WTC11 (cell line): ENCODE results near the gene ACBD6. TPM values are rescaled to one million over a fixed set of nuclear protein-coding genes. Genes with fewer than 3 reads are reported as not detected.

ENCODE experiments used
- ATAC-seq: fragments of 200-7000 bp; cut with Tn5 transposase; 2 replicates; pipeline ENCODE4 v1.10.0; 2021; ENCODE audit warnings: mild to moderate bottlenecking, moderate library complexity
- CTCF ChIA-PET: fragments of 300-600 bp; sonication (Branson Sonifier 250); formaldehyde crosslinking; loops from one replicate; lab custom pipeline; 2021; ENCODE audit warnings: antibody characterized with exemption; lab: Charles Lee
- POLR2A ChIA-PET: fragments of 350-600 bp; sonication (Branson Sonifier 250); formaldehyde crosslinking; loops from one replicate; lab custom pipeline; 2021; ENCODE audit warnings: antibody characterized with exemption; lab: Charles Lee
- DNase-seq: peaks from one replicate; pipeline ENCODE4 v3.0.0; 2021; ENCODE audit warnings: low spot score
- H3K27ac Mint-ChIP-seq: 2 replicates; pipeline ENCODE4 v1.8.0; 2021; ENCODE audit warnings: mixed read lengths
- H3K27me3 Mint-ChIP-seq: 2 replicates; pipeline ENCODE4 v1.8.0; 2021; ENCODE audit warnings: low read depth, mild to moderate bottlenecking, moderate library complexity, mixed read lengths
- H3K36me3 Mint-ChIP-seq: 2 replicates; pipeline ENCODE4 v1.8.0; 2021; ENCODE audit warnings: mixed read lengths
- H3K4me1 Mint-ChIP-seq: 2 replicates; pipeline ENCODE4 v1.8.0; 2022; ENCODE audit warnings: mixed read lengths
- H3K4me3 Mint-ChIP-seq: 2 replicates; pipeline ENCODE4 v1.8.0; 2021; ENCODE audit warnings: mild to moderate bottlenecking, moderate library complexity, mixed read lengths
- H3K9me3 Mint-ChIP-seq: 2 replicates; pipeline ENCODE4 v1.8.0; 2021; ENCODE audit warnings: mixed read lengths
- E2F1 ChIP-seq: sonication (generic); formaldehyde crosslinking; IDR thresholded peaks from 2 replicates; pipeline ENCODE4 v1.8.0; 2022; ENCODE audit warnings: mild to moderate bottlenecking, missing genetic modification reagents
- FOXK1 ChIP-seq: sonication (generic); formaldehyde crosslinking; IDR thresholded peaks from 2 replicates; pipeline ENCODE4 v1.8.0; 2022; ENCODE audit warnings: mild to moderate bottlenecking, moderate library complexity, missing genetic modification reagents
- GABPB1 ChIP-seq: sonication (generic); formaldehyde crosslinking; IDR thresholded peaks from 2 replicates; pipeline ENCODE4 v1.8.1; 2023; ENCODE audit warnings: mild to moderate bottlenecking, missing genetic modification reagents
- HMGXB4 ChIP-seq: sonication (generic); formaldehyde crosslinking; IDR thresholded peaks from 2 replicates; pipeline ENCODE4 v1.8.1; 2023; ENCODE audit warnings: mild to moderate bottlenecking, moderate library complexity, missing genetic modification reagents
- IRF2 ChIP-seq: sonication (generic); formaldehyde crosslinking; IDR thresholded peaks from 2 replicates; pipeline ENCODE4 v1.8.0; 2022; ENCODE audit warnings: low read depth, missing genetic modification reagents, borderline replicate concordance
- KAT7 ChIP-seq: sonication (generic); formaldehyde crosslinking; IDR thresholded peaks from 2 replicates; pipeline ENCODE4 v1.8.1; 2023; ENCODE audit warnings: missing genetic modification reagents, mild to moderate bottlenecking, borderline replicate concordance
- MAX ChIP-seq: sonication (generic); formaldehyde crosslinking; IDR thresholded peaks from 2 replicates; pipeline ENCODE4 v1.8.0; 2022; ENCODE audit warnings: mild to moderate bottlenecking, missing genetic modification reagents
- NFYB ChIP-seq: sonication (generic); formaldehyde crosslinking; conservative IDR thresholded peaks from 2 replicates; pipeline ENCODE4 v1.8.0; 2022; ENCODE audit warnings: low read depth, missing genetic modification reagents
- NR2C2 ChIP-seq: sonication (generic); formaldehyde crosslinking; IDR thresholded peaks from 2 replicates; pipeline ENCODE4 v1.8.0; 2022; ENCODE audit warnings: mild to moderate bottlenecking, missing genetic modification reagents
- RELA ChIP-seq: sonication (generic); formaldehyde crosslinking; IDR thresholded peaks from 2 replicates; pipeline ENCODE4 v1.8.1; 2022; ENCODE audit warnings: missing genetic modification reagents, mild to moderate bottlenecking, borderline replicate concordance
- SMAD3 ChIP-seq: sonication (generic); formaldehyde crosslinking; IDR thresholded peaks from 2 replicates; pipeline ENCODE4 v1.8.0; 2022; ENCODE audit warnings: missing genetic modification reagents, mild to moderate bottlenecking, borderline replicate concordance
- SP1 ChIP-seq: sonication (generic); formaldehyde crosslinking; conservative IDR thresholded peaks from 2 replicates; pipeline ENCODE4 v1.8.1; 2022; ENCODE audit warnings: missing genetic modification reagents
- TEAD1 ChIP-seq: sonication (generic); formaldehyde crosslinking; IDR thresholded peaks from 2 replicates; pipeline ENCODE4 v1.8.0; 2022; ENCODE audit warnings: mild to moderate bottlenecking, missing genetic modification reagents
- TEAD4 ChIP-seq: sonication (generic); formaldehyde crosslinking; IDR thresholded peaks from 2 replicates; pipeline ENCODE4 v1.8.0; 2022; ENCODE audit warnings: mild to moderate bottlenecking, missing genetic modification reagents
- ZNF138 ChIP-seq: sonication (generic); formaldehyde crosslinking; conservative IDR thresholded peaks from 2 replicates; pipeline ENCODE4 v1.8.1; 2022; ENCODE audit warnings: mild to moderate bottlenecking, moderate library complexity, missing genetic modification reagents
- ZNF281 ChIP-seq: sonication (generic); formaldehyde crosslinking; IDR thresholded peaks from 2 replicates; pipeline ENCODE4 v1.8.0; 2023; ENCODE audit warnings: mild to moderate bottlenecking, missing genetic modification reagents
- ZNF396 ChIP-seq: fragments of 250-450 bp; sonication (Bioruptor Pico); IDR thresholded peaks from 2 replicates; pipeline ENCODE4 v1.8.0; 2021; ENCODE audit warnings: mild to moderate bottlenecking, moderate library complexity, borderline replicate concordance
- ZNF423 ChIP-seq: fragments of 250-450 bp; sonication (Bioruptor Pico); IDR thresholded peaks from 2 replicates; pipeline ENCODE4 v2.1.2; 2022; ENCODE audit warnings: mild to moderate bottlenecking, moderate library complexity
- total RNA-seq: library from RNA; stranded (reverse); gene quantifications from 3 replicates; pipeline ENCODE4 v1.2.3, GENCODE V29; 2021

ACBD6 gene
- total RNA-seq, 1 experiment from 2014 or later: 53.5 TPM

GRCh38 chr1:180287988-180288705 is 214.2 kb downstream of the ACBD6 start:
- Mint-ChIP-seq H3K27ac (no peak overlapping the region), H3K9me3 (peaks cover 8% of the 10 kb centered on the region), H3K4me3 (no peak overlapping the region), H3K4me1 (peaks cover 3% of the 10 kb centered on the region), H3K27me3 (no peaks in the 10 kb centered on the region), H3K36me3 (peaks cover 7% of the 10 kb centered on the region; the same call in 1 of the 2 replicates)
- ChIA-PET POLR2A (interaction anchor here (0.6 kb wide), 1 partner anchor 1816 kb away, joined by 3 read pairs; no protein-coding TSS in a partner anchor), CTCF (no interaction called here)
- DNase-seq: no peak
- ATAC-seq: no peak
- TF ChIP-seq MAX (CRISPR knock-in tag) (no peak), ZNF423 (no peak), SP1 (CRISPR knock-in tag) (no peak), TEAD1 (CRISPR knock-in tag) (no peak), NFYB (CRISPR knock-in tag) (no peak)

- Mint-ChIP-seq H3K27me3 (no peaks in the 10 kb centered on the region), H3K4me1 (peaks cover 14% of the 10 kb centered on the region), H3K36me3 (peaks cover 7% of the 10 kb centered on the region; the same call in 1 of the 2 replicates), H3K4me3 (no peak overlapping the region), H3K9me3 (no peaks in the 10 kb centered on the region), H3K27ac (no peak overlapping the region)
- TF ChIP-seq SMAD3 (CRISPR knock-in tag) (no peak), FOXK1 (CRISPR knock-in tag) (no peak), ZNF281 (CRISPR knock-in tag) (no peak), GABPB1 (CRISPR knock-in tag) (no peak), KAT7 (CRISPR knock-in tag) (no peak), E2F1 (CRISPR knock-in tag) (no peak)
- POLR2A ChIA-PET: no interaction called here
- ATAC-seq: no peak
- CTCF ChIA-PET: interaction anchor here (0.6 kb wide), 1 partner anchor 52 kb away, joined by 3 read pairs; no protein-coding TSS in a partner anchor
- no peak for DNase-seq
These were observed 216.0 kb downstream of the ACBD6 start for GRCh38 chr1:180286417-180286816.

- ATAC-seq (no peak), DNase-seq (no peak)
- H3K4me3 Mint-ChIP-seq: no peak overlapping the region
- no peak for TF ChIP-seq RELA (CRISPR knock-in tag)
- TF ChIP-seq SMAD3 (CRISPR knock-in tag): no peak
- no peak for TF ChIP-seq HMGXB4 (CRISPR knock-in tag)
- TF ChIP-seq IRF2 (CRISPR knock-in tag): no peak
- TF ChIP-seq NR2C2 (CRISPR knock-in tag): no peak
- no peak for TF ChIP-seq TEAD4 (CRISPR knock-in tag)
- no peak for TF ChIP-seq ZNF138
- TF ChIP-seq ZNF396: no peak
- no peak for TF ChIP-seq GABPB1 (CRISPR knock-in tag)
- peaks cover 23% of the 10 kb centered on the region for H3K4me1 Mint-ChIP-seq
- 0 out of 2 replicates have a peak overlapping the region, but pooled peaks have one; percentile 52 for H3K27ac Mint-ChIP-seq
- POLR2A ChIA-PET: interaction anchor here (0.6 kb wide), 1 partner anchor 269 kb away, joined by 3 read pairs; no protein-coding TSS in a partner anchor
- CTCF ChIA-PET: interaction anchor here (0.6 to 1.8 kb wide), 7 partner anchors 13 to 473 kb away, joined by 3 to 6 read pairs (median 4); no protein-coding TSS in a partner anchor
- H3K9me3 Mint-ChIP-seq: no peaks in the 10 kb centered on the region
- H3K27me3 Mint-ChIP-seq: no peaks in the 10 kb centered on the region
- H3K36me3 Mint-ChIP-seq: peaks cover 7% of the 10 kb centered on the region; the same call in 1 of the 2 replicates
These were observed 219.3 kb downstream of the ACBD6 start for GRCh38 chr1:180283098-180283497.
